ENCODE results near the gene ST3GAL2.
"Not testable (repeated sequence)": the region's sequence is repeated elsewhere in the genome, so short reads cannot be mapped to it uniquely, and the experiment has no call there.

ST3GAL2 gene

GRCh38 chr16:70380919-70381603, 57.8 kb downstream of the ST3GAL2 start:
- Mint-ChIP-seq H3K9me3 (no peaks in the 10 kb centered on the region), H3K27me3 (no peaks in the 10 kb centered on the region), H3K4me1 (ENCODE audit: low read depth) (peaks cover 23% of the 10 kb centered on the region), H3K4me3 (peak overlapping the region; percentile 93), H3K27ac (peak overlapping the region; percentile 98), H3K36me3 (ENCODE audit: low read depth) (peaks cover 57% of the 10 kb centered on the region)
- peak; percentile 95 for DNase-seq

DNA sequence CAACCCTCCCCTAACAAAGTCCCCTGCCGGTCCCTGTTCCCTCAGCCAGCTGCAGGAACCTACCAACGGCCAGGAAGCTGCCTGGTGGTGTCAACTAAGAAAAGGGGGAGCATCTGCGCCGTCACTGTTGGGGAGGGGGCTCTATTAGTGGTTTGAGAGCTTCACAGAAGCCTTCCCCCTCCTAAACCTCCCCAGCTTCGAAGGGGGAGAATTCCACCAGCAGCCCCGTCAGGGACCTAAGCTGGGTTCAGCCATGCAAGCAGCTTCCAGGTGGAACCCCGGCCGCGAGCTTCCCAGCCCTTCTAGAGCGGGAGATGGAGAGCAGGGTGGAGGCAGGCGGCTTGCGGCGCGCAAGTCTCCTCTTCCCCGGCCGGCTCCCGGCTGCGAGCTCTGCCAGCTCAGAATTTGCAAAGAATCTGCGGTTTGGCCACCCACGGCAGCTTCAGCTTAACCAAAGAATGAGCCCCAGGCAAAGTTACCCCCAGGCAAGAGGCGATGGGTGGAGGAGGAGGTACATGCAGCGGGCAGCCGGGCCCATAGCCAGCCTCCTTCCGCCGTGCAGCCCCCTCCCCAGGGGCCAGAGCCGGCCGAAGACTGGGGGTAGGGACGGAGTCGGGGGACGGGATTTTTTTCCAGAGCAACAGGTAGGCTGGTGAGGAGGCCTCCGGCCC, 58.5 kb downstream of the ST3GAL2 start:
- Mint-ChIP-seq H3K27me3 (no peaks in the 10 kb centered on the region), H3K4me1 (ENCODE audit: low read depth) (peaks cover 25% of the 10 kb centered on the region), H3K36me3 (ENCODE audit: low read depth) (peaks cover 64% of the 10 kb centered on the region), H3K4me3 (peak overlapping the region; percentile 93), H3K9me3 (no peaks in the 10 kb centered on the region), H3K27ac (peak overlapping the region; percentile 98)
- DNase-seq = peak; percentile 87

- Mint-ChIP-seq H3K36me3 (ENCODE audit: low read depth) (peaks cover 75% of the 10 kb centered on the region), H3K27ac (peak overlapping the region; percentile 98), H3K4me1 (ENCODE audit: low read depth) (peaks cover 25% of the 10 kb centered on the region), H3K27me3 (no peaks in the 10 kb centered on the region), H3K9me3 (no peaks in the 10 kb centered on the region), H3K4me3 (peak overlapping the region; percentile 93)
- no peak for DNase-seq
Measured at GRCh38 chr16:70378869-70379493, 59.9 kb downstream of the ST3GAL2 start.

- peaks cover 25% of the 10 kb centered on the region for H3K4me1 Mint-ChIP-seq (ENCODE audit: low read depth)
- H3K27me3 Mint-ChIP-seq = no peaks in the 10 kb centered on the region
- peak overlapping the region; percentile 18 for H3K4me3 Mint-ChIP-seq
- H3K27ac Mint-ChIP-seq = peak overlapping the region; percentile 85
- no peaks in the 10 kb centered on the region for H3K9me3 Mint-ChIP-seq
- H3K36me3 Mint-ChIP-seq (ENCODE audit: low read depth) = peaks cover 80% of the 10 kb centered on the region
- DNase-seq = no peak
Measured at GRCh38 chr16:70377782-70378181, 61.1 kb downstream of the ST3GAL2 start.

DNA sequence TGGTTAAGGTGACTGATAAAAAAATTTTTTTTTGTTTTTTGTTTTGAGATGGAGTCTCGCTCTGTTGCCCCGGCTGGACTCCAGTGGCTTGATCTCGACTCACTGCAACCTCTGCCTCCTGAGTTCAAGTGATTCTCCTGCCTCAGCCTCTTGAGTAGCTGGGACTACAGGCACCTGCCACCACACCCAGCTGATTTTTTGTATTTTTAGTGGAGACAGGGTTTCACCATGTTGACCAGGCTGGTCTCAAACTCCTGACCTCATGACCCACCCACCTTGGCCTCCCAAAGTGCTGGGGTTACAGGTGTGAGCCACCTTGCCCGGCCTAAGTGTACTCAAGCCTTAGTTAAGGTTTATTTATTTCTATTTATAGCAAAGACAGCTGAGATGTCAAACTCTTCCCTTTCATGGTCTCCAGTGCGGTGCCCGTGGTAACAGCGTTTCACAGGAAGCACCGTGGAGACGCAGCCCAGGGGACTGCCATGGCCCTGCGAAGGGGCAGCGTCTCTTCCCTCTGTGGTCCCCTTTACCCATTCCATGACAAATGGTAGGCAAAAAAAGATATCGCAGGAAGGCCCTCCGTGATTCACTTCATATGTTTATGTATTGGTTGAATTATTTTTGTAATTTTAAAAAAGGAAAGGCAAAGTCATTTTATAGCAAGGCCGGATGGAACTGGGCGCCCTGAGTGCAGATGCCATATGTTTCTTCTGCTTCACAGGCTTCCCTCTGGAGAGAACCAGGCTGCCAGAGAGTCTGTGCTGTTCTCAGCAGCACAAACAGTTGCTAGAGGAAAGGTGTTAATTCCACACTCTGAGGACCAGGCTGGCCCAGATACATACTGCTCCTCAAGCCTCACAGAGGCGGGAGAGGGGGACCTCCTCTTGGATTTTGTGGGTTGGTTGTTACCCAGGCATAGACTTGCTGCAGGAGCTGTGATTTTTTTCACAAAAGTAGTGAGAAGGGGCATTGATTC, 63.0 kb downstream of the ST3GAL2 start:
- Mint-ChIP-seq H3K4me3 (no peak overlapping the region), H3K4me1 (ENCODE audit: low read depth) (peaks cover 18% of the 10 kb centered on the region), H3K27ac (peak overlapping the region; percentile 77), H3K27me3 (no peaks in the 10 kb centered on the region), H3K9me3 (no peaks in the 10 kb centered on the region), H3K36me3 (ENCODE audit: low read depth) (peaks cover 89% of the 10 kb centered on the region)
- DNase-seq = no peak

DNA sequence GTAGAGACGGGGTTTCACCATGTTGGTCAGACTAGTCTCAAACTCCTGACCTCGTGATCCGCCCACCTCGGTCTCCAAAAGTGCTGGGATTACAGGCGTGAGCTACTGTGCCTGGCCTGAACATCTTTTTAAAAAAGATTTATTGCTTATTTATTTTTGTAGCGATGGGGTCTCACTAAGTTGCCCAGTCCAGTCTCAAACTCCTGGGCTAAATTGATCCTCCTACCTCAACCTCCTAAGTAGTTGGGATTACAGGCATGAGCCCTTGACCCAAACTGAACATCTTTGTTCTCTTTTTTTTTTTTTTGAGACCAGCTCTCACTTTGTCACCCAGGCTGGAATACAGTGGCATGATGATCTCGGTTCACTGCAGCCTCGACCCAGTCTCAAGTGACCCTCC, 64.7 kb downstream of the ST3GAL2 start:
- Mint-ChIP-seq H3K27me3 (no peaks in the 10 kb centered on the region), H3K36me3 (ENCODE audit: low read depth) (peaks cover 94% of the 10 kb centered on the region), H3K27ac (peak overlapping the region; percentile 37), H3K9me3 (no peaks in the 10 kb centered on the region), H3K4me3 (no peak overlapping the region), H3K4me1 (ENCODE audit: low read depth) (peaks cover 17% of the 10 kb centered on the region)
- DNase-seq = no peak

GRCh38 chr16:70372921-70373728, 65.8 kb downstream of the ST3GAL2 start:
- peak overlapping the region; percentile 39 for H3K27ac Mint-ChIP-seq
- H3K4me1 Mint-ChIP-seq (ENCODE audit: low read depth) = peaks cover 13% of the 10 kb centered on the region
- H3K36me3 Mint-ChIP-seq (ENCODE audit: low read depth) = peaks cover 96% of the 10 kb centered on the region
- no peak for DNase-seq
- H3K27me3 Mint-ChIP-seq = no peaks in the 10 kb centered on the region
- H3K9me3 Mint-ChIP-seq = no peaks in the 10 kb centered on the region
- H3K4me3 Mint-ChIP-seq = no peak overlapping the region

GRCh38 chr16:70370924-70371323, 68.0 kb downstream of the ST3GAL2 start:
- peaks cover 5% of the 10 kb centered on the region for H3K4me1 Mint-ChIP-seq (ENCODE audit: low read depth)
- no peaks in the 10 kb centered on the region for H3K27me3 Mint-ChIP-seq
- no peaks in the 10 kb centered on the region for H3K9me3 Mint-ChIP-seq
- H3K27ac Mint-ChIP-seq = peak overlapping the region; percentile 66
- no peak overlapping the region for H3K4me3 Mint-ChIP-seq
- no peak for DNase-seq
- H3K36me3 Mint-ChIP-seq (ENCODE audit: low read depth) = peaks cover 99% of the 10 kb centered on the region

DNA sequence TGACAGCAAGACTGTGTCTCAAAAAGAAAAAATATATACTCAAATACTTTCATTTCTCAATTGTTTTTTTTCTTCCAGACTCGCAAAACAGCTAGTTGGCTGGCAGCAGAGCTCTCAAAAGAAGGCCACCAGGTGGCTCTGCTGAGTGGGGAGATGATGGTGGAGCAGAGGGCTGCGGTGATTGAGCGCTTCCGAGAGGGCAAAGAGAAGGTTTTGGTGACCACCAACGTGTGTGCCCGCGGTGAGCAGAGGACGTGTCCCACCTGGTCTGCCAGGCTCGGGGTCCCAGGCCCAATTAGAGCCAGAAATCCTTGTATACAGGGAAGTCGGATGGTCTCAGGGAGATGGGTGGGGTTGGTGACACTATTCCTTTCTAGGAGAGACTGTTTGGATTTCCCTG, 68.8 kb downstream of the ST3GAL2 start:
- Mint-ChIP-seq H3K27ac (peak overlapping the region; percentile 63), H3K36me3 (ENCODE audit: low read depth) (peaks cover 99% of the 10 kb centered on the region)
- peak; percentile 51 for DNase-seq
- H3K9me3 Mint-ChIP-seq; H3K4me3 Mint-ChIP-seq; H3K27me3 Mint-ChIP-seq; H3K4me1 Mint-ChIP-seq (ENCODE audit: low read depth): not testable (repeated sequence)

DNA sequence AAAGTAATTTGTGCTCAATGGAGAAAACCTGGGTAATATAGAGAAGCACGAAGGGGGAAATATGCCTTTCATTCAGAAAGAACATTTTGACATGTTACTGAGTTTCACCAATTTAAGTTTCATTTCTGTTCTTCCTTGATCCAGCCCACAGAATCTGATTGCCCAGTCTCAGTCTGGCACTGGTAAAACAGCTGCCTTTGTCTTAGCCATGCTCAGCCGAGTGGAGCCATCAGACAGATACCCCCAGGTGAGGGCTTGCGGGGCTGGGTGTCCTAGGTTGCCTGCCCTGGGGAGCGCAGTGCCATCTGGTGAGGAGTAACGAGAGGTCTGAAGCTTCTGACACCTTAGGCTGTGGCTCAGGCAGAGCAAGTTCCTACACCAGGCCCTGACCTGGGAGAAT, 74.5 kb downstream of the ST3GAL2 start:
- H3K27ac Mint-ChIP-seq = peak overlapping the region; percentile 57
- peaks cover 96% of the 10 kb centered on the region for H3K36me3 Mint-ChIP-seq (ENCODE audit: low read depth)
- H3K4me3 Mint-ChIP-seq = no peak overlapping the region
- peaks cover 2% of the 10 kb centered on the region for H3K4me1 Mint-ChIP-seq (ENCODE audit: low read depth)
- no peaks in the 10 kb centered on the region for H3K9me3 Mint-ChIP-seq
- no peak for DNase-seq
- H3K27me3 Mint-ChIP-seq = no peaks in the 10 kb centered on the region

- peaks cover 2% of the 10 kb centered on the region for H3K4me1 Mint-ChIP-seq (ENCODE audit: low read depth)
- no peak overlapping the region for H3K27ac Mint-ChIP-seq
- H3K4me3 Mint-ChIP-seq = no peak overlapping the region
- H3K36me3 Mint-ChIP-seq (ENCODE audit: low read depth) = peaks cover 85% of the 10 kb centered on the region
- no peaks in the 10 kb centered on the region for H3K9me3 Mint-ChIP-seq
- DNase-seq = no peak
- no peaks in the 10 kb centered on the region for H3K27me3 Mint-ChIP-seq
Measured at GRCh38 chr16:70359552-70359951, 79.3 kb downstream of the ST3GAL2 start.

GRCh38 chr16:70349783-70350182, 89.1 kb downstream of the ST3GAL2 start:
- no peak for DNase-seq
- peak overlapping the region; percentile 19 for H3K4me3 Mint-ChIP-seq
- no peaks in the 10 kb centered on the region for H3K9me3 Mint-ChIP-seq
- H3K36me3 Mint-ChIP-seq (ENCODE audit: low read depth) = peaks cover 78% of the 10 kb centered on the region
- no peaks in the 10 kb centered on the region for H3K27me3 Mint-ChIP-seq
- H3K27ac Mint-ChIP-seq = peak overlapping the region; percentile 85
- peaks cover 37% of the 10 kb centered on the region for H3K4me1 Mint-ChIP-seq (ENCODE audit: low read depth)

DNA sequence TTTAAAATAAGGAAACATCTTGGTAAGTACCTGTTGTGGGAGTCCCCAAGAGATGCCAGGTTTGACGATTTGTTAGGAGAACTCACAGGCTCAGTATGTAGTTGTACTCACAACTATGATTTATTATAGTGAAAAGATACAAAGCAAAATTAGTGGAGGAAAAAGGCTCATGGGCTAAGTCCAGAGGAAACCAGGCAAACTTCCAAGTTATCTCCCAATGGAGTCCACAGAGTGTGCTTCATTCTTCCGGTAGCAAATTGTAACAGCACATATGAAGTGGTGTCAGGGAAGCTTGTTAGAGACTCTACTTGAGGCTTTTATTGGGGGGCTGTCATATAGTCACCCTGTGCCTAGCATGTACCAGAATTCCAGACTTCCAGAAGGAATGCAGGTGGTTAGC, 89.9 kb downstream of the ST3GAL2 start:
- H3K4me3 Mint-ChIP-seq = peak overlapping the region; percentile 12
- DNase-seq = no peak
- H3K27ac Mint-ChIP-seq = peak overlapping the region; percentile 85
- no peaks in the 10 kb centered on the region for H3K27me3 Mint-ChIP-seq
- H3K4me1 Mint-ChIP-seq (ENCODE audit: low read depth) = peaks cover 37% of the 10 kb centered on the region
- H3K9me3 Mint-ChIP-seq = no peaks in the 10 kb centered on the region
- H3K36me3 Mint-ChIP-seq (ENCODE audit: low read depth) = peaks cover 72% of the 10 kb centered on the region

Measured in activated T-cell treated with anti-CD3 and anti-CD28 coated beads, Interleukin-2, amount 50 U/mL, for 24 hours (primary cell).